IMR-90 (cell line): ENCODE results near the gene NAV2. TPM values are rescaled to one million over a fixed set of nuclear protein-coding genes. Genes with fewer than 3 reads are reported as not detected.

Source experiments
- ATAC-seq: fragments of 200-7000 bp; cut with Tn5 transposase; 2 replicates; pipeline ENCODE4 v1.9.1; 2020; ENCODE audit warnings: low read depth, mild to moderate bottlenecking, moderate library complexity
- BruUV-seq: library from RNA; stranded (reverse); fragments of 400-500 nt; replicated peaks from 2 replicates; lab custom pipeline; 2021; lab: Mats Ljungman, UMichigan
- CTCF ChIA-PET: fragments of 300-600 bp; formaldehyde crosslinking; extraction: SDS; loops from one replicate; lab custom pipeline; 2021; ENCODE audit warnings: antibody characterized with exemption; lab: Yijun Ruan, JAX
- POLR2A ChIA-PET: fragments of 300-600 bp; sonication (Branson Sonifier 250); formaldehyde crosslinking; loops from one replicate; lab custom pipeline; 2022; ENCODE audit warnings: antibody characterized with exemption; ENCODE audit not compliant: unreplicated experiment; lab: Charles Lee
- DNase-seq: peaks from one replicate; pipeline ENCODE4 v3.0.0; 2013
- H2AFZ ChIP-seq: replicated peaks from 2 replicates; pipeline ENCODE3; 2013; ENCODE audit warnings: low read length, mild to moderate bottlenecking; ENCODE audit not compliant: poor library complexity
- H2AK5ac ChIP-seq: 2 replicates; pipeline ENCODE4 v1.6.1; 2013; ENCODE audit warnings: low read depth, low read length, inconsistent platforms
- H2AK9ac ChIP-seq: replicated peaks from 2 replicates; pipeline ENCODE3; 2013; ENCODE audit warnings: mild to moderate bottlenecking, low read depth, low read length, moderate library complexity; ENCODE audit not compliant: poor library complexity
- H2BK120ac ChIP-seq: 2 replicates; pipeline ENCODE4 v1.6.1; 2013; ENCODE audit warnings: low read depth, low read length, inconsistent platforms
- H2BK15ac ChIP-seq: 3 replicates; pipeline ENCODE4 v1.6.1; 2013; ENCODE audit warnings: low read depth, low read length, inconsistent platforms
- H2BK20ac ChIP-seq: 2 replicates; pipeline ENCODE4 v1.6.1; 2013; ENCODE audit warnings: low read depth, mild to moderate bottlenecking, inconsistent platforms, low read length, moderate library complexity
- H2BK5ac ChIP-seq: 2 replicates; pipeline ENCODE4 v1.6.1; 2013; ENCODE audit warnings: mild to moderate bottlenecking, low read depth, low read length, inconsistent platforms; ENCODE audit not compliant: poor library complexity, severe bottlenecking
- H3K14ac ChIP-seq: replicated peaks from 2 replicates; pipeline ENCODE4 v1.6.1; 2013; ENCODE audit warnings: low read depth, low read length, inconsistent platforms
- H3K18ac ChIP-seq: 2 replicates; pipeline ENCODE4 v1.6.1; 2013; ENCODE audit warnings: low read depth, low read length, control low read depth
- H3K23ac ChIP-seq: 2 replicates; pipeline ENCODE4 v1.6.1; 2013; ENCODE audit warnings: low read depth, low read length, inconsistent platforms
- H3K27ac ChIP-seq: 2 replicates; pipeline ENCODE4 v1.5.1; 2013; ENCODE audit warnings: mild to moderate bottlenecking, control low read depth, low read length; ENCODE audit not compliant: insufficient read depth
- H3K27me3 ChIP-seq: 2 replicates; pipeline ENCODE4 v1.6.1; 2013; ENCODE audit warnings: low read length; ENCODE audit not compliant: control insufficient read depth, insufficient read depth
- H3K36me3 ChIP-seq: 2 replicates; pipeline ENCODE4 v1.6.1; 2013; ENCODE audit warnings: low read length, mixed read lengths; ENCODE audit not compliant: control insufficient read depth, insufficient read depth
- H3K4ac ChIP-seq: 2 replicates; pipeline ENCODE4 v1.6.1; 2013; ENCODE audit warnings: low read depth, low read length, inconsistent platforms
- H3K4me1 ChIP-seq: 2 replicates; pipeline ENCODE4 v1.6.1; 2013; ENCODE audit warnings: low read length, mixed read lengths; ENCODE audit not compliant: control insufficient read depth, insufficient read depth
- H3K4me2 ChIP-seq: 2 replicates; pipeline ENCODE4 v1.6.1; 2013; ENCODE audit warnings: low read depth, mild to moderate bottlenecking, control low read depth, low read length, moderate library complexity
- H3K4me3 ChIP-seq: 2 replicates; pipeline ENCODE4 v1.5.1; 2013; ENCODE audit warnings: low read depth, mild to moderate bottlenecking, control low read depth, low read length, moderate library complexity; ENCODE audit not compliant: insufficient read depth
- H3K56ac ChIP-seq: 2 replicates; pipeline ENCODE4 v1.6.1; 2013; ENCODE audit warnings: low read length, inconsistent platforms; ENCODE audit not compliant: insufficient read depth; ENCODE audit errors: extremely low read depth
- H3K79me1 ChIP-seq, 2 experiments: 2 replicates each; pipeline ENCODE4 v1.6.1; 2013; ENCODE audit warnings: low read length in 2 of 2, inconsistent platforms in 1 of 2, low read depth in 1 of 2
- H3K9ac ChIP-seq: 2 replicates; pipeline ENCODE4 v1.6.1; 2013; ENCODE audit warnings: low read depth, low read length, control low read depth
- H3K9me1 ChIP-seq: 2 replicates; pipeline ENCODE4 v1.6.1; 2013; ENCODE audit warnings: low read length, inconsistent platforms; ENCODE audit not compliant: insufficient read depth
- H3K9me3 ChIP-seq: 2 replicates; pipeline ENCODE4 v1.6.1; 2013; ENCODE audit warnings: low read length; ENCODE audit not compliant: control insufficient read depth, insufficient read depth
- H4K20me1 ChIP-seq: 2 replicates; pipeline ENCODE4 v1.6.1; 2013; ENCODE audit warnings: low read length, inconsistent platforms; ENCODE audit not compliant: insufficient read depth
- H4K5ac ChIP-seq: 2 replicates; pipeline ENCODE4 v1.6.1; 2013; ENCODE audit warnings: mild to moderate bottlenecking, low read depth, low read length, control low read depth
- H4K8ac ChIP-seq, 2 experiments: 2 replicates each; pipeline ENCODE4 v1.6.1; 2013; ENCODE audit warnings: low read depth in 2 of 2, low read length in 2 of 2, control low read depth in 1 of 2, inconsistent platforms in 1 of 2
- H4K91ac ChIP-seq: 2 replicates; pipeline ENCODE4 v1.6.1; 2013; ENCODE audit warnings: low read depth, low read length, inconsistent platforms; ENCODE audit not compliant: insufficient read depth
- BHLHE40 ChIP-seq: fragments of 150-350 bp; IDR thresholded peaks from 2 replicates; pipeline ENCODE4 v1.6.1; 2016; ENCODE audit warnings: mild to moderate bottlenecking, low read depth, low read length
- CEBPB ChIP-seq: IDR thresholded peaks from 2 replicates; pipeline ENCODE4 v1.6.1; 2012; ENCODE audit warnings: low read depth, low read length, improper control_type of control experiment
- CHD1 ChIP-seq: IDR thresholded peaks from 2 replicates; pipeline ENCODE4 v1.6.1; 2012; ENCODE audit warnings: low read depth, low read length, improper control_type of control experiment
- CTCF ChIP-seq: conservative IDR thresholded peaks from 2 replicates; pipeline ENCODE4 v1.5.1; 2012; ENCODE audit warnings: mild to moderate bottlenecking, low read depth, low read length, improper control_type of control experiment
- ELK1 ChIP-seq: fragments of 150-350 bp; IDR thresholded peaks from 2 replicates; pipeline ENCODE4 v1.6.1; 2016; ENCODE audit warnings: low read depth, mild to moderate bottlenecking, low read length, moderate library complexity, borderline replicate concordance
- FOS ChIP-seq: fragments of 150-350 bp; IDR thresholded peaks from 2 replicates; pipeline ENCODE4 v1.6.1; 2016; ENCODE audit warnings: low read depth, low read length
- MAFK ChIP-seq: IDR thresholded peaks from 2 replicates; pipeline ENCODE4 v1.6.1; 2012; ENCODE audit warnings: low read depth, low read length, improper control_type of control experiment
- MAZ ChIP-seq: IDR thresholded peaks from 2 replicates; pipeline ENCODE4 v1.6.1; 2012; ENCODE audit warnings: low read depth, mild to moderate bottlenecking, low read length, improper control_type of control experiment, moderate library complexity, borderline replicate concordance
- MXI1 ChIP-seq: IDR thresholded peaks from 2 replicates; pipeline ENCODE4 v1.6.1; 2012; ENCODE audit warnings: low read depth, mild to moderate bottlenecking, low read length, moderate library complexity, borderline replicate concordance
- NFE2L2 ChIP-seq: fragments of 150-350 bp; IDR thresholded peaks from 2 replicates; pipeline ENCODE4 v1.6.1; 2016; ENCODE audit warnings: low read depth, mild to moderate bottlenecking, low read length
- POLR2A ChIP-seq: IDR thresholded peaks from 2 replicates; pipeline ENCODE4 v1.6.1; 2012; ENCODE audit warnings: mild to moderate bottlenecking, low read depth, low read length
- RAD21 ChIP-seq: IDR thresholded peaks from 2 replicates; pipeline ENCODE4 v1.6.1; 2012; ENCODE audit warnings: low read length, improper control_type of control experiment
- RCOR1 ChIP-seq: IDR thresholded peaks from 2 replicates; pipeline ENCODE4 v1.6.1; 2012; ENCODE audit warnings: mild to moderate bottlenecking, low read length, improper control_type of control experiment; ENCODE audit not compliant: insufficient replicate concordance
- RFX5 ChIP-seq: IDR thresholded peaks from 2 replicates; pipeline ENCODE4 v1.8.0; 2012; ENCODE audit warnings: low read depth, mild to moderate bottlenecking, low read length, moderate library complexity
- USF2 ChIP-seq: fragments of 150-350 bp; IDR thresholded peaks from 2 replicates; pipeline ENCODE4 v1.6.1; 2017; ENCODE audit warnings: mild to moderate bottlenecking, antibody characterized with exemption, low read length, low read depth
- WGBS, 2 experiments: methylation state at CpG; one replicate each; pipeline versions ENCODE4 v1.1.5 to v1.1.7; 2013; ENCODE audit warnings: missing lambda C conversion rate in 2 of 2; ENCODE audit not compliant: insufficient read length in 1 of 2; ENCODE audit errors: extremely low coverage in 2 of 2; 5-methylcytosine and 5-hydroxymethylcytosine counted together
- dilution Hi-C: fragments of 300-500 bp; cut with HindIII; formaldehyde crosslinking; loops from one replicate; pipeline ENCODE4 v1.14.3; 2018; ENCODE audit warnings: low sequenced_read_pairs; ENCODE audit not compliant: unreplicated experiment
- in situ Hi-C: fragments of 300-500 bp; cut with MboI; formaldehyde crosslinking; loops from 3 replicates; pipeline ENCODE4 v1.14.3; 2019; ENCODE audit warnings: low sequenced_read_pairs, inconsistent platforms, mixed read lengths
- intact Hi-C: fragments of 100-400 bp; cut with micrococcal nuclease; formaldehyde crosslinking; loops from 2 replicates; pipeline ENCODE4 v1.10.0; 2022
- polyA plus RNA-seq, 3 experiments: library from polyadenylated mRNA; depleted of rRNA; stranded (reverse); fragments of >200 nt; gene quantifications; 2 replicates each; pipeline ENCODE4 v1.2.3, GENCODE V29; 2012; ENCODE audit warnings: low replicate concordance in 1 of 3
- total RNA-seq: library from RNA; depleted of rRNA; stranded (reverse); fragments of >200 nt; gene quantifications from 2 replicates; pipeline ENCODE4 v1.2.3, GENCODE V29; 2012

NAV2 gene
- total and polyA plus RNA-seq, 2 of the 4 experiments (the other 2 are of a cell fraction): 4.5 to 12.6 TPM

GRCh38 chr11:19781351-19781750, 68.7 kb downstream of the NAV2 start:
- in situ Hi-C loops (no loop called here), intact Hi-C loops (no loop called here), dilution Hi-C loops (no loop called here)
- no peak for ATAC-seq
- H2BK15ac ChIP-seq: no peak overlapping the region
- no TSS peak for BruUV-seq
- no peak overlapping the region for H2BK120ac ChIP-seq
- TF ChIP-seq FOS (no peak), USF2 (no peak), BHLHE40 (no peak), RFX5 (no peak), MAFK (no peak), ELK1 (no peak), CTCF (no peak), MXI1 (no peak), CHD1 (no peak), RAD21 (no peak), CEBPB (no peak), NFE2L2 (no peak), MAZ (no peak), RCOR1 (no peak), POLR2A (no peak)
- H3K4me3 ChIP-seq: no peak overlapping the region
- CTCF ChIA-PET: interaction anchor here (0.6 to 0.7 kb wide), 2 partner anchors 81 to 496 kb away, joined by 3 to 5 read pairs; no protein-coding TSS in a partner anchor
- POLR2A ChIA-PET: no interaction called here
- H2BK5ac ChIP-seq: no peak overlapping the region
- H3K27ac ChIP-seq: no peak overlapping the region
- DNase-seq: no peak
- peaks cover 2% of the 10 kb centered on the region; the same call in 1 of the 2 replicates for H3K4me1 ChIP-seq
- H3K9ac ChIP-seq: no peak overlapping the region
- no peak overlapping the region for H3K4me2 ChIP-seq
- no peaks in the 10 kb centered on the region for H3K9me1 ChIP-seq
- H4K8ac ChIP-seq: no peak overlapping the region
- H4K20me1 ChIP-seq: peaks cover 70% of the 10 kb centered on the region
- H2BK20ac ChIP-seq: no peak overlapping the region
- no peak overlapping the region for H3K14ac ChIP-seq
- peaks cover 2% of the 10 kb centered on the region; the same call in 1 of the 2 replicates for H3K36me3 ChIP-seq
- no peak overlapping the region for H3K56ac ChIP-seq
- no peaks in the 10 kb centered on the region for H3K27me3 ChIP-seq
- peaks cover 56 to 65% of the 10 kb centered on the region in 2 experiments for H3K79me1 ChIP-seq
- no peak overlapping the region for H4K91ac ChIP-seq
- H2AK5ac ChIP-seq: no peak overlapping the region
- H3K23ac ChIP-seq: no peak overlapping the region
- no peak overlapping the region for H4K5ac ChIP-seq
- H2AK9ac ChIP-seq: no peak overlapping the region
- no peak overlapping the region for H2AFZ ChIP-seq
- H3K9me3 ChIP-seq: no peaks in the 10 kb centered on the region
- no CpG with 5 or more reads among the region's 1 CpG for WGBS, 2 experiments
- no peak overlapping the region for H3K18ac ChIP-seq
- H3K4ac ChIP-seq: no peak overlapping the region
